HepG2 (cell line): ENCODE measurements around the gene FBRSL1. TPM values are rescaled to one million over a fixed set of nuclear protein-coding genes. Genes with fewer than 3 reads are reported as not detected.

Experiments used
- ATAC-seq: fragments of 200-7000 bp; cut with Tn5 transposase; 3 replicates; pipeline ENCODE4 v1.9.1; 2020; ENCODE audit warnings: mild to moderate bottlenecking, moderate library complexity
- BruUV-seq: library from RNA; stranded (reverse); fragments of 400-500 nt; replicated peaks from 2 replicates; lab custom pipeline; 2021; lab: Mats Ljungman, UMichigan
- CTCF ChIA-PET: fragments of 300-600 bp; formaldehyde crosslinking; extraction: SDS; loops from one replicate; lab custom pipeline; 2021; ENCODE audit warnings: low total read pairs, inconsistent platforms, low intra/inter-chr PET ratio; lab: Yijun Ruan, JAX
- POLR2A ChIA-PET: fragments of 350-600 bp; sonication (Branson Sonifier 250); formaldehyde crosslinking; loops from one replicate; lab custom pipeline; 2020; ENCODE audit warnings: antibody characterized with exemption, inconsistent platforms; lab: Yijun Ruan, JAX
- DNase-seq: peaks from one replicate; pipeline ENCODE4 v3.0.0-alpha.2; 2015; ENCODE audit warnings: low spot score
- FAIRE-seq: peaks from 3 replicates; lab custom pipeline; 2011; peaks lifted over from hg19 to GRCh38; lab: Jason Lieb, UNC
- H2AFZ ChIP-seq: one replicate; pipeline ENCODE4 v1.6.1; 2011; ENCODE audit warnings: low read length, inconsistent platforms
- H3K27ac ChIP-seq: fragments of 300-600 bp; 3 replicates; pipeline ENCODE4 v1.8.0; 2011; ENCODE audit warnings: mixed run types, mild to moderate bottlenecking, mixed read lengths, low read length, inconsistent platforms; ENCODE audit not compliant: insufficient read depth; ENCODE audit errors: extremely low read length
- H3K27me3 ChIP-seq, 2 experiments: fragments of 200-600 bp in 1 of 2; 2 replicates in 1 of 2; 3 replicates in 1 of 2; pipeline versions ENCODE4 v1.6.0 to v1.8.0; 2011; ENCODE audit warnings: low read length in 2 of 2, mild to moderate bottlenecking in 2 of 2, moderate library complexity in 2 of 2, inconsistent platforms in 1 of 2; ENCODE audit not compliant: insufficient read depth in 2 of 2, control insufficient read depth in 1 of 2
- H3K36me3 ChIP-seq, 2 experiments: fragments of 200-600 bp in 1 of 2; replicated peaks in 1 of 2; 2 replicates in 1 of 2; 3 replicates in 1 of 2; pipeline versions ENCODE4 v1.5.1 to v1.8.0; 2011; ENCODE audit warnings: low read length in 2 of 2, inconsistent platforms in 1 of 2; ENCODE audit not compliant: insufficient read depth in 2 of 2, control insufficient read depth in 1 of 2
- H3K4me1 ChIP-seq: 2 replicates; pipeline ENCODE4 v1.5.1; 2012; ENCODE audit warnings: low read length, inconsistent platforms; ENCODE audit not compliant: insufficient read depth
- H3K4me2 ChIP-seq: 2 replicates; pipeline ENCODE4 v1.6.0; 2011; ENCODE audit warnings: low read depth, low read length, inconsistent platforms
- H3K4me3 ChIP-seq, 3 experiments: fragments of 200-600 bp in 1 of 3; sonication (generic), shearing (Covaris generic) in 1 of 3; replicated peaks in 1 of 3; 2 replicates each; pipeline ENCODE4 v1.5.1; 2011 to 2016; ENCODE audit warnings: low read length in 3 of 3, inconsistent platforms in 2 of 3, low read depth in 2 of 3, mild to moderate bottlenecking in 2 of 3, control low read depth in 1 of 3, mixed read lengths in 1 of 3; ENCODE audit not compliant: insufficient read depth in 1 of 3
- H3K79me2 ChIP-seq: one replicate; pipeline ENCODE4 v1.6.1; 2011; ENCODE audit warnings: low read length, inconsistent platforms; ENCODE audit not compliant: insufficient read depth
- H3K9ac ChIP-seq: 2 replicates; pipeline ENCODE4 v1.6.0; 2011; ENCODE audit warnings: mild to moderate bottlenecking, low read depth, low read length, inconsistent platforms; ENCODE audit not compliant: insufficient read depth
- H3K9me3 ChIP-seq: 2 replicates; pipeline ENCODE4 v1.5.1; 2012; ENCODE audit warnings: mild to moderate bottlenecking, low read length
- H4K20me1 ChIP-seq: 2 replicates; pipeline ENCODE4 v1.6.0; 2011; ENCODE audit warnings: inconsistent platforms, mild to moderate bottlenecking, low read length, moderate library complexity; ENCODE audit not compliant: insufficient read depth
- CREM ChIP-seq, 2 experiments: sonication (generic) in 1 of 2; formaldehyde crosslinking in 1 of 2; IDR thresholded peaks; 2 replicates each; pipeline versions ENCODE4 v1.4.0 to v1.6.1; 2016 to 2020; ENCODE audit warnings: antibody characterized with exemption in 1 of 2, mild to moderate bottlenecking in 1 of 2, missing genetic modification reagents in 1 of 2
- EZH2 ChIP-seq: conservative IDR thresholded peaks from 2 replicates; pipeline ENCODE4 v1.6.1; 2012; ENCODE audit warnings: mild to moderate bottlenecking, low read depth, low read length, moderate library complexity
- PRMT3 ChIP-seq: sonication (generic); formaldehyde crosslinking; IDR thresholded peaks from 2 replicates; pipeline ENCODE4 v1.8.1; 2022; ENCODE audit warnings: low read depth, mild to moderate bottlenecking, moderate library complexity, missing genetic modification reagents, borderline replicate concordance
- RCOR2 ChIP-seq: IDR thresholded peaks from 2 replicates; pipeline ENCODE4 v1.6.1; 2016; ENCODE audit warnings: missing biosample characterization, missing genetic modification reagents
- ZKSCAN8 ChIP-seq: IDR thresholded peaks from 2 replicates; pipeline ENCODE4 v1.6.1; 2016; ENCODE audit warnings: borderline replicate concordance, missing genetic modification reagents, missing compliant biosample characterization
- ZMAT3 ChIP-seq: sonication (generic); formaldehyde crosslinking; conservative IDR thresholded peaks from 2 replicates; pipeline ENCODE4 v1.7.0; 2021; ENCODE audit warnings: missing genetic modification reagents
- WGBS: methylation state at CpG from one replicate; pipeline ENCODE4 v1.1.6; 2017; ENCODE audit warnings: low lambda C conversion rate; 5-methylcytosine and 5-hydroxymethylcytosine counted together
- in situ Hi-C: cut with HindIII; loops from 2 replicates; pipeline ENCODE4 v1.10.0; 2017; ENCODE audit warnings: low pct_unique_long_range_greater_than_20kb; ENCODE audit not compliant: extremely low pct_ligation_motif_present
- intact Hi-C: fragments of 100-400 bp; cut with micrococcal nuclease; formaldehyde crosslinking; loops from one replicate; pipeline ENCODE4 v1.10.0; 2022; ENCODE audit not compliant: unreplicated experiment
- polyA plus RNA-seq, 8 experiments: library from polyadenylated mRNA; depleted of rRNA in 3 of 8; stranded (reverse) in 7 of 8; unstranded in 1 of 8; fragments of >200 nt; fragmentation: Illumina TruSeq in 4 of 8; extraction: Trizol in 4 of 8; gene quantifications; 2 replicates each; pipeline versions ENCODE4 v1.2.1 to v1.2.3, GENCODE V29; 2011 to 2016; ENCODE audit warnings: low read depth in 4 of 8, missing spikeins in 1 of 8, mixed read lengths in 1 of 8; ENCODE audit not compliant: insufficient read depth in 1 of 8
- total RNA-seq, 5 experiments: library from RNA; depleted of rRNA; stranded (reverse); fragments of >200 nt; fragmentation: Illumina TruSeq; extraction: Trizol; gene quantifications; 2 replicates each; pipeline ENCODE4 v1.2.3, GENCODE V29; 2016; ENCODE audit warnings: low read depth in 1 of 5
- TF ChIP-seq, protein P1 (sequence below): sonication (generic); formaldehyde crosslinking; IDR thresholded peaks from 2 replicates; pipeline ENCODE4 v1.4.0; 2020; ENCODE audit warnings: missing genetic modification reagents, borderline replicate concordance

Gene FBRSL1
- total and polyA plus RNA-seq, 2 of the 13 experiments (the other 11 are each of a cell fraction or from before 2014, with no cell fraction given), result 3.6 to 7.9 TPM

DNA sequence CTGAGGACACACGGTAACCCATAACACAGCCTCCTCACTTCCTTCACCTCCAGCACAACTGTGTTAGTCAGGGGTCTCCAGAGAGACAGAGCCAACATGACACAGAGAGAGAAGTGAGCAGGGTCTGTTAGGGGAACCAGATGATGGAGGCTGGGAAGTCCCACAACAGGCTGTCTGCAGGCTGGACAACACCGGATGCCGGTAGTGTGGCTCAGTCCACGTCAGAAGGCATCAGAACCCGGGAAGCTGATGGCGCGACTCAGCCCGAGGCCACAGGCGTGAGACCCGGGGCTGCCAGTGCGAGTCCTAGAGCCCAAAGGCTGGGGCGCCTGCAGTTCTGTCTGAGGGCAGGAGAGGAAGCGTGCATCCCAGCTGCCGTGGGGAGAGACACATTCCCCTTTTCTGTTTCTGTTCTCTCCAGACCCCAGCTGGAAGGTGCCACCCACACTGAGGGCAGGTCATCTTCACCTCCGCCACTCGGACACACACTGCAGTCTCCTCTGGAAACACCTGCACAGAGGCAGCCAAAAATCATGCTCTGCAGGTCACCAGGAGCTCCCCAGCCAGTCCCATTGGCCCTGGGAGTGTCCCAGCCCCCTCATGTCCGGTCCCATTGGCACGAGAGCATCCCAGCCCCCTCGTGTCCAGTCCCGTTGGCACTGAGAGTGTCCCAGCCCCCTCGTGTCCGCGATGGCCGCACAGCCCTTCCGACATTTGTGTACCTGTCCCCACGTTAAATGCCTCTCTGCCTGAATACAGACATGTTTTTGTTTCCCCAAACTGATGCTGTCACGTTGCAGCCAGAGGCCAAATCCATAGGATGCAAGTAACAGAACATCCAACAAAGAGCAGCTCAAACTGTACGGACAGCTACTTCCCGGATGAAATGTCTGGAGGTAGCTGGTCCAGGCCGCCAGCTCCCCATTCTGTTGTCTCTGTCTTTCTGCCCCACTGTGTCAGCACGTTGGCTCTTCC lies 7.9 kb upstream of the FBRSL1 start:
- Histone ChIP-seq H3K4me1 (no peaks in the 10 kb centered on the region; the same call in 1 of the 2 replicates), H3K4me2 (no peak overlapping the region), H2AFZ (no peak overlapping the region), H3K27me3 (peaks cover 31 to 97% of the 10 kb centered on the region in 2 experiments), H3K79me2 (no peaks in the 10 kb centered on the region), H4K20me1 (no peaks in the 10 kb centered on the region)
- POLR2A ChIA-PET, result no interaction called here
- BruUV-seq, result no TSS peak
- WGBS, result 26% methylated on average over 11 of the region's 31 CpGs
- TF ChIP-seq PRMT3, result no peak
- TF ChIP-seq, protein P1, sequence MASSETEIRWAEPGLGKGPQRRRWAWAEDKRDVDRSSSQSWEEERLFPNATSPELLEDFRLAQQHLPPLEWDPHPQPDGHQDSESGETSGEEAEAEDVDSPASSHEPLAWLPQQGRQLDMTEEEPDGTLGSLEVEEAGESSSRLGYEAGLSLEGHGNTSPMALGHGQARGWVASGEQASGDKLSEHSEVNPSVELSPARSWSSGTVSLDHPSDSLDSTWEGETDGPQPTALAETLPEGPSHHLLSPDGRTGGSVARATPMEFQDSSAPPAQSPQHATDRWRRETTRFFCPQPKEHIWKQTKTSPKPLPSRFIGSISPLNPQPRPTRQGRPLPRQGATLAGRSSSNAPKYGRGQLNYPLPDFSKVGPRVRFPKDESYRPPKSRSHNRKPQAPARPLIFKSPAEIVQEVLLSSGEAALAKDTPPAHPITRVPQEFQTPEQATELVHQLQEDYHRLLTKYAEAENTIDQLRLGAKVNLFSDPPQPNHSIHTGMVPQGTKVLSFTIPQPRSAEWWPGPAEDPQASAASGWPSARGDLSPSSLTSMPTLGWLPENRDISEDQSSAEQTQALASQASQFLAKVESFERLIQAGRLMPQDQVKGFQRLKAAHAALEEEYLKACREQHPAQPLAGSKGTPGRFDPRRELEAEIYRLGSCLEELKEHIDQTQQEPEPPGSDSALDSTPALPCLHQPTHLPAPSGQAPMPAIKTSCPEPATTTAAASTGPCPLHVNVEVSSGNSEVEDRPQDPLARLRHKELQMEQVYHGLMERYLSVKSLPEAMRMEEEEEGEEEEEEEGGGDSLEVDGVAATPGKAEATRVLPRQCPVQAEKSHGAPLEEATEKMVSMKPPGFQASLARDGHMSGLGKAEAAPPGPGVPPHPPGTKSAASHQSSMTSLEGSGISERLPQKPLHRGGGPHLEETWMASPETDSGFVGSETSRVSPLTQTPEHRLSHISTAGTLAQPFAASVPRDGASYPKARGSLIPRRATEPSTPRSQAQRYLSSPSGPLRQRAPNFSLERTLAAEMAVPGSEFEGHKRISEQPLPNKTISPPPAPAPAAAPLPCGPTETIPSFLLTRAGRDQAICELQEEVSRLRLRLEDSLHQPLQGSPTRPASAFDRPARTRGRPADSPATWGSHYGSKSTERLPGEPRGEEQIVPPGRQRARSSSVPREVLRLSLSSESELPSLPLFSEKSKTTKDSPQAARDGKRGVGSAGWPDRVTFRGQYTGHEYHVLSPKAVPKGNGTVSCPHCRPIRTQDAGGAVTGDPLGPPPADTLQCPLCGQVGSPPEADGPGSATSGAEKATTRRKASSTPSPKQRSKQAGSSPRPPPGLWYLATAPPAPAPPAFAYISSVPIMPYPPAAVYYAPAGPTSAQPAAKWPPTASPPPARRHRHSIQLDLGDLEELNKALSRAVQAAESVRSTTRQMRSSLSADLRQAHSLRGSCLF (CRISPR knock-in tag), result no peak
- no peak for TF ChIP-seq RCOR2 (CRISPR knock-in tag)
- no peak for TF ChIP-seq ZMAT3 (CRISPR knock-in tag)
- no peak for TF ChIP-seq CREM (IDR thresholded peaks at IDR 0.05)
- TF ChIP-seq CREM (CRISPR knock-in tag; IDR thresholded peaks at IDR 0.05), result no peak
- 0 out of 2 replicates have a peak, but pooled peaks have one; percentile 41 for TF ChIP-seq EZH2
- TF ChIP-seq ZKSCAN8, result no peak
- TF ChIP-seq, all 625 proteins: peak for 1
- intact Hi-C loops, result no loop called here
- H3K27ac ChIP-seq, result no peak overlapping the region
- CTCF ChIA-PET, result no interaction called here
- in situ Hi-C loops, result no loop called here
- H3K9ac ChIP-seq, result no peak overlapping the region
- H3K9me3 ChIP-seq, result no peaks in the 10 kb centered on the region
- H3K4me3 ChIP-seq, result no peak overlapping the region
- no peak for DNase-seq
- no peak for FAIRE-seq
- ATAC-seq, result no peak
- no peaks in the 10 kb centered on the region for H3K36me3 ChIP-seq
